ENCODE measurements around the gene PRADC1.
"Not testable (repeated sequence)": the region's sequence is repeated elsewhere in the genome, so short reads cannot be mapped to it uniquely, and the experiment has no call there.

Gene PRADC1

DNA sequence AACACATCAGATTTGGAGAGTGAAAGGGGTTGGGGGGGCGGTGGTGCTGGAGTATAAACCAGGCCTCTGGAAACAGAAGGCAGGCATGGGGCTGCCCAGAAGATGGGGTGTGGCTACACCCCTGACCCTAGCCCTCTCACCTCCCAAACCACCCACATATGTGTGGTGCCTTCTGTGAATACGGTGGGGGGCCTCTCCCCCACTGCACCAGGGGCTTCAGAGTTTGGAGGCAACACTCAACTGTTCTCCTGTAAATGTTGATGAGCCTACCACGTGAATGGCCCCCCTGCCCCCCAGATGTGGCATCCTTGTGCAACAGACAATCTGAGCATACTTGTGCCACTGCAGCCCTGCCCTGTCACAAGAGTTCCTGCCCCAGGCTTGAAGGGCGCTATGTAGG, 31.7 kb upstream of the PRADC1 start:
- no peak for DNase-seq (ENCODE audit: extremely low read depth, insufficient read length)
- no peak for TF ChIP-seq CTCF (IDR thresholded peaks at IDR 0.05; ENCODE audit: insufficient read depth, low read length, poor library complexity, severe bottlenecking)
- Histone ChIP-seq H3K27me3 (replicated peaks; ENCODE audit: control insufficient read depth, insufficient read depth, low read length) (no peaks in the 10 kb centered on the region), H3K4me3 (replicated peaks; ENCODE audit: low read depth, low read length) (no peak overlapping the region), H3K36me3 (ENCODE audit: control insufficient read depth, insufficient read depth, low read length) (peaks cover 22% of the 10 kb centered on the region)

DNA sequence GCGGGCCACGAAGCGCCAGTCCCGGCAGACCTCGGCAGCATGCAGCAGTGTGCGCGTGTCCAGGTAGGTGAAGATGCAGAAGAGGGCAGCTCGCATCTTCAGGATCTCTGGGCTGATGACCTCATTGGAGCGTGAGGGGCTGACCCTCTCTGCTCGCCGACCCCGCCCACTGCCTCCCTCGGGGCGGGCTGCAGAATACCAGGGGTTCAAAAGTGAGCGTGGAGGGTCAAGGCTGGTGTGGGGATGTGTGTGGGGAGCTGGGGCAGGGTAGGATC, 31.2 kb upstream of the PRADC1 start:
- Histone ChIP-seq H3K4me3 (replicated peaks; ENCODE audit: low read depth, low read length) (no peak overlapping the region), H3K27me3 (replicated peaks; ENCODE audit: control insufficient read depth, insufficient read depth, low read length) (no peaks in the 10 kb centered on the region), H3K36me3 (ENCODE audit: control insufficient read depth, insufficient read depth, low read length) (peaks cover 26% of the 10 kb centered on the region)
- no peak for DNase-seq (ENCODE audit: extremely low read depth, insufficient read length)
- no peak for TF ChIP-seq CTCF (IDR thresholded peaks at IDR 0.05; ENCODE audit: insufficient read depth, low read length, poor library complexity, severe bottlenecking)

DNA sequence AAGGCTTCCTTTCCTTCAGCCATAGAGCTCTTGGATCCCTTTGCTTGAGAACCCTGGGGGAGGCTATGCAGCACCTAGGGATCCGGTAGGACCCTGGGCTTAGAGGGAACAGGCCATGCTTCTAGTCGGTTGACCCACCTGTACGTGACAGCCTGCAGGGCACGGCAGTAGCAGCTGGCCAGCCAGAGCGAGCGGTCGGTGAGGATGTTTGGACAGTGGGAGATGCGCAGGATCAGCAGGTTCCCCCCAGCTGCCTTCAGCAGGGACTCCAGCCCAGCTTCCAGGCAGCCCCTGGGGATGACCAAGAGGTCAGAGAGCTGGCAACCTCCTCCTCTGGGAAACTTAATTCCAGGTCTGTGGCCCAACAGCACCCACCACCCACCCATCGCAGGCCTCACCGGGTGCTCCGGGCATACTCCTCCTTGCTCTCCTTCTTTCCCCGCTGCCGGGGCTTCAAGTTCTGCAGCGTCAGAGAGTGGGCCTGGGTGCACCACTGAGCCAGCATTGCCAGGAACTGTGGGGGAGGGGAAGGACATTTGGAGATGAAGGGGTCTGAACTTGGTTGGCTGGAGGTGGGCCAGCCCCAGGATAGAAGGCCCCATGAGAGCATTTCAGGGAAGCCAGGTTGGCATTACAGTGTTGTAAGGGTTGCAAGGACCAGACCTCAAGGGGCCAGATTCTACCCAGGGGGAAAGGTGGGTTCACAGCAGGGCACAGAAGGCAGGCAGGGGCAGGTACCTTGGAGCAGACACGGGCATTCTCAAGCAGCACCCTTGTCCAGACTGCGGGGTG, 30.7 kb upstream of the PRADC1 start:
- Histone ChIP-seq H3K36me3 (ENCODE audit: control insufficient read depth, insufficient read depth, low read length) (peaks cover 30% of the 10 kb centered on the region), H3K4me3 (replicated peaks; ENCODE audit: low read depth, low read length) (no peak overlapping the region), H3K27me3 (replicated peaks; ENCODE audit: control insufficient read depth, insufficient read depth, low read length) (no peaks in the 10 kb centered on the region)
- no peak for DNase-seq (ENCODE audit: extremely low read depth, insufficient read length)
- TF ChIP-seq CTCF (IDR thresholded peaks at IDR 0.05; ENCODE audit: insufficient read depth, low read length, poor library complexity, severe bottlenecking), result no peak

GRCh38 chr2:73262691-73263429, 29.8 kb upstream of the PRADC1 start:
- DNase-seq (ENCODE audit: extremely low read depth, insufficient read length); H3K4me3 ChIP-seq (replicated peaks; ENCODE audit: low read depth, low read length); H3K27me3 ChIP-seq (replicated peaks; ENCODE audit: control insufficient read depth, insufficient read depth, low read length): not testable (repeated sequence)
- H3K36me3 ChIP-seq (ENCODE audit: control insufficient read depth, insufficient read depth, low read length), result peaks cover 32% of the 10 kb centered on the region

DNA sequence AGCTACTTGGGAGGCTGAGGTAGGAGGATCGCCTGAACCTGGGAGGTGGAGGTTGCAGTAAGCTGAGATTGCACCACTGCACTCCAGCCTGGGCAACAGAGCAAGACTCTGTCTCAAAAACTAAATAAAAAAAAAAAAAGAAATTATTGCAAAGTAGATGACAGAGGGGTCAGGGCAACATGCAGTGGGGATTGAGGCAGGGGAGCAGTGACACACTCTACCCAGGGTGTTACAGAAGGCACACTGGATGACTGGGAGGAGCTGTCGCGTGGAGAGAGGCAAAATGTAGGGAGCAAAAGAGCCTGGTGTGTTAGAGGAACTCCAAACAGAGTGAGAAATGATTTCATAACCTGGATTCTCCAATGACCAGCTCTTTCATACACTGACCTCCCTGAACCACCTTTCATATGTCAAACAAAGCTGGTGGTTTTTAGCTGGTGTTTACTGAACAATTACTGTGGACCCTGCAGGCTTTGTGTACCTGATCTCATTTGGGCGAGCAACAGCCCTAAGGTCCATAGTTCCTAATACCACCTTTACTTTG, 29.1 kb upstream of the PRADC1 start:
- Histone ChIP-seq H3K4me3 (replicated peaks; ENCODE audit: low read depth, low read length) (no peak overlapping the region), H3K27me3 (replicated peaks; ENCODE audit: control insufficient read depth, insufficient read depth, low read length) (no peaks in the 10 kb centered on the region), H3K36me3 (ENCODE audit: control insufficient read depth, insufficient read depth, low read length) (peaks cover 32% of the 10 kb centered on the region)
- no peak for TF ChIP-seq CTCF (IDR thresholded peaks at IDR 0.05; ENCODE audit: insufficient read depth, low read length, poor library complexity, severe bottlenecking)
- DNase-seq (ENCODE audit: extremely low read depth, insufficient read length), result no peak

DNA sequence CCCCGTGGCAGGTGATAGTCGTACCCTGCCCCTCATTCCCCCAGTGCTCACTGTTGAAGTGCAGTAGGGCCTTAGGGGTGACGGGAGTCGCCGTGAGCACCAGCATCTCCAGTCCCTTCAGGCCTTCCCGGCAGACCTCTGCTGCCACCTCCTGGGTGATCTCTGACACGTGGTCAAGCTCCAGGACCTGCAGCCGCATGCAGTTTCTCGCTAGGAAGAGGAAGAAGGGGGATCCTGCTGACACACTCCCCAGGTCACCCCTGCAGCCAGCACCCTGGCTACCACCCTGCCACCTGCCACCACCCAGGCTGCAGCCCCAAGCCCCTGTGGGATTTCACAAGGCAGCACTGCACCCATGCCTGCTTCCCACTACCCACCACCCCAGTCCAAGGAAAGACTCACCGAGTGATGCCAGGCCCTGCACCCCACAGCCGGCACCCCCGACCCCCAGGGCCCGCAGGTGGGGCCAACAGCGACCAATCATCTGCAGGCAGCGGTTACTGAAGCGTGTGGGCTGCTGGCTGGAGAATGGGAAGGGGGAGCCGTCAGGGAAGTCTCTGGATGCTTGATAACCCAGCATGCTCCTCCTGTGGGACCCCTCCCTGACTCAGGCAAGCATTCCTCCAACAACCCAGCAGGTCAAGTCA, 27.4 kb upstream of the PRADC1 start:
- Histone ChIP-seq H3K4me3 (replicated peaks; ENCODE audit: low read depth, low read length) (no peak overlapping the region), H3K27me3 (replicated peaks; ENCODE audit: control insufficient read depth, insufficient read depth, low read length) (no peaks in the 10 kb centered on the region), H3K36me3 (ENCODE audit: control insufficient read depth, insufficient read depth, low read length) (peaks cover 31% of the 10 kb centered on the region)
- peak; percentile 46 for TF ChIP-seq CTCF (IDR thresholded peaks at IDR 0.05; ENCODE audit: insufficient read depth, low read length, poor library complexity, severe bottlenecking)
- DNase-seq (ENCODE audit: extremely low read depth, insufficient read length), result no peak
